Measurements from ENCODE around the gene SNRPB2. TPM values are rescaled to one million over a fixed set of nuclear protein-coding genes. Genes with fewer than 3 reads are reported as not detected.

The SNRPB2 gene
- 82.2 and 105 TPM in 2 replicates for total RNA-seq (2014; rRNA removed; shearing (Covaris generic))

- in situ Hi-C loops (cut with HindIII; ENCODE audit: low sequenced_read_pairs), result no loop called here
- DNase-seq (ENCODE audit: low spot score), result peak; percentile 96
Measured at GRCh38 chr20:16729565-16730460, at the start of gene SNRPB2. TSS of gene SNRPB2 (plus strand) at chr20:16730026. CDS start at chr20:16731703, 1,677 bp downstream.

- in situ Hi-C loops (cut with HindIII; ENCODE audit: low sequenced_read_pairs), result no loop called here
Measured at GRCh38 chr20:16684416-16684815, 45.4 kb upstream of the SNRPB2 start.

GRCh38 chr20:16689906-16690305 lies 39.9 kb upstream of the SNRPB2 start:
- in situ Hi-C loops (cut with HindIII; ENCODE audit: low sequenced_read_pairs), result no loop called here
- no peak for DNase-seq (ENCODE audit: low spot score)

More at GRCh38 chr20:16684416-16684815, 45.4 kb upstream of the SNRPB2 start:
- no peak for DNase-seq (ENCODE audit: low spot score)

GRCh38 chr20:16691381-16691780 lies 38.4 kb upstream of the SNRPB2 start:
- no peak for DNase-seq (ENCODE audit: low spot score)
- in situ Hi-C loops (cut with HindIII; ENCODE audit: low sequenced_read_pairs), result no loop called here

- no peak for DNase-seq (ENCODE audit: low spot score)
- in situ Hi-C loops (cut with HindIII; ENCODE audit: low sequenced_read_pairs), result no loop called here
Measured at GRCh38 chr20:16692009-16692408, 37.8 kb upstream of the SNRPB2 start.

- DNase-seq (ENCODE audit: low spot score), result no peak
- in situ Hi-C loops (cut with HindIII; ENCODE audit: low sequenced_read_pairs), result no loop called here
Measured at GRCh38 chr20:16692442-16692841, 37.4 kb upstream of the SNRPB2 start.

GRCh38 chr20:16693278-16693677 lies 36.5 kb upstream of the SNRPB2 start:
- in situ Hi-C loops (cut with HindIII; ENCODE audit: low sequenced_read_pairs), result no loop called here
- no peak for DNase-seq (ENCODE audit: low spot score)

GRCh38 chr20:16694161-16694560 lies 35.7 kb upstream of the SNRPB2 start:
- no peak for DNase-seq (ENCODE audit: low spot score)
- in situ Hi-C loops (cut with HindIII; ENCODE audit: low sequenced_read_pairs), result no loop called here

- in situ Hi-C loops (cut with HindIII; ENCODE audit: low sequenced_read_pairs), result no loop called here
- no peak for DNase-seq (ENCODE audit: low spot score)
Measured at GRCh38 chr20:16695628-16696027, 34.2 kb upstream of the SNRPB2 start.

GRCh38 chr20:16699293-16699692 lies 30.5 kb upstream of the SNRPB2 start:
- in situ Hi-C loops (cut with HindIII; ENCODE audit: low sequenced_read_pairs), result no loop called here
- no peak for DNase-seq (ENCODE audit: low spot score)

GRCh38 chr20:16701296-16701695 lies 28.5 kb upstream of the SNRPB2 start:
- DNase-seq (ENCODE audit: low spot score), result no peak
- in situ Hi-C loops (cut with HindIII; ENCODE audit: low sequenced_read_pairs), result no loop called here

- no peak for DNase-seq (ENCODE audit: low spot score)
- in situ Hi-C loops (cut with HindIII; ENCODE audit: low sequenced_read_pairs), result no loop called here
Measured at GRCh38 chr20:16703570-16703969, 26.3 kb upstream of the SNRPB2 start.

- in situ Hi-C loops (cut with HindIII; ENCODE audit: low sequenced_read_pairs), result no loop called here
- no peak for DNase-seq (ENCODE audit: low spot score)
Measured at GRCh38 chr20:16707674-16708073, 22.2 kb upstream of the SNRPB2 start.

GRCh38 chr20:16708602-16709001 lies 21.2 kb upstream of the SNRPB2 start:
- in situ Hi-C loops (cut with HindIII; ENCODE audit: low sequenced_read_pairs), result no loop called here
- no peak for DNase-seq (ENCODE audit: low spot score)

GRCh38 chr20:16709017-16709416 lies 20.8 kb upstream of the SNRPB2 start:
- no peak for DNase-seq (ENCODE audit: low spot score)
- in situ Hi-C loops (cut with HindIII; ENCODE audit: low sequenced_read_pairs), result no loop called here

GRCh38 chr20:16710781-16711180 lies 19.0 kb upstream of the SNRPB2 start:
- DNase-seq (ENCODE audit: low spot score), result no peak
- in situ Hi-C loops (cut with HindIII; ENCODE audit: low sequenced_read_pairs), result no loop called here

- DNase-seq (ENCODE audit: low spot score), result no peak
- in situ Hi-C loops (cut with HindIII; ENCODE audit: low sequenced_read_pairs), result no loop called here
Measured at GRCh38 chr20:16711661-16712258, 18.1 kb upstream of the SNRPB2 start.

GRCh38 chr20:16712511-16712947 lies 17.3 kb upstream of the SNRPB2 start:
- DNase-seq (ENCODE audit: low spot score), result no peak
- in situ Hi-C loops (cut with HindIII; ENCODE audit: low sequenced_read_pairs), result no loop called here

- DNase-seq (ENCODE audit: low spot score), result no peak
- in situ Hi-C loops (cut with HindIII; ENCODE audit: low sequenced_read_pairs), result no loop called here
Measured at GRCh38 chr20:16713066-16713465, 16.8 kb upstream of the SNRPB2 start.

- DNase-seq (ENCODE audit: low spot score), result no peak
- in situ Hi-C loops (cut with HindIII; ENCODE audit: low sequenced_read_pairs), result no loop called here
Measured at GRCh38 chr20:16714242-16714641, 15.6 kb upstream of the SNRPB2 start.

Measured in G401 (cell line).